ENCODE results near the gene FRMD3. TPM values are rescaled to one million over a fixed set of nuclear protein-coding genes. Genes with fewer than 3 reads are reported as not detected.

The FRMD3 gene
- total RNA-seq, 4 donors from 2014 or later: 15.9 to 28.6 (median 20.7) TPM

GRCh38 chr9:83410701-83411100, 127.5 kb downstream of the FRMD3 start:
- DNase-seq: peak; percentile 37 to 44
- Histone ChIP-seq H3K4me3 (replicated peaks in 1 of 3) (no peak overlapping the region), H3K9me3 (no peaks in the 10 kb centered on the region), H3K4me1 (no peaks in the 10 kb centered on the region), H3K36me3 (no peaks in the 10 kb centered on the region), H3K27me3 (no peaks in the 10 kb centered on the region), H3K27ac (no peak overlapping the region)
- intact Hi-C loops (cut with DNase I): no loop called here
- 58 to 63% methylated on average over 5 of the region's 5 CpGs for WGBS, 2 donors
- TF ChIP-seq, protein P1, sequence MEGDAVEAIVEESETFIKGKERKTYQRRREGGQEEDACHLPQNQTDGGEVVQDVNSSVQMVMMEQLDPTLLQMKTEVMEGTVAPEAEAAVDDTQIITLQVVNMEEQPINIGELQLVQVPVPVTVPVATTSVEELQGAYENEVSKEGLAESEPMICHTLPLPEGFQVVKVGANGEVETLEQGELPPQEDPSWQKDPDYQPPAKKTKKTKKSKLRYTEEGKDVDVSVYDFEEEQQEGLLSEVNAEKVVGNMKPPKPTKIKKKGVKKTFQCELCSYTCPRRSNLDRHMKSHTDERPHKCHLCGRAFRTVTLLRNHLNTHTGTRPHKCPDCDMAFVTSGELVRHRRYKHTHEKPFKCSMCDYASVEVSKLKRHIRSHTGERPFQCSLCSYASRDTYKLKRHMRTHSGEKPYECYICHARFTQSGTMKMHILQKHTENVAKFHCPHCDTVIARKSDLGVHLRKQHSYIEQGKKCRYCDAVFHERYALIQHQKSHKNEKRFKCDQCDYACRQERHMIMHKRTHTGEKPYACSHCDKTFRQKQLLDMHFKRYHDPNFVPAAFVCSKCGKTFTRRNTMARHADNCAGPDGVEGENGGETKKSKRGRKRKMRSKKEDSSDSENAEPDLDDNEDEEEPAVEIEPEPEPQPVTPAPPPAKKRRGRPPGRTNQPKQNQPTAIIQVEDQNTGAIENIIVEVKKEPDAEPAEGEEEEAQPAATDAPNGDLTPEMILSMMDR (IDR thresholded peaks at IDR 0.05): no peak
- TF ChIP-seq POLR2A (IDR thresholded peaks at IDR 0.05): no peak

DNA sequence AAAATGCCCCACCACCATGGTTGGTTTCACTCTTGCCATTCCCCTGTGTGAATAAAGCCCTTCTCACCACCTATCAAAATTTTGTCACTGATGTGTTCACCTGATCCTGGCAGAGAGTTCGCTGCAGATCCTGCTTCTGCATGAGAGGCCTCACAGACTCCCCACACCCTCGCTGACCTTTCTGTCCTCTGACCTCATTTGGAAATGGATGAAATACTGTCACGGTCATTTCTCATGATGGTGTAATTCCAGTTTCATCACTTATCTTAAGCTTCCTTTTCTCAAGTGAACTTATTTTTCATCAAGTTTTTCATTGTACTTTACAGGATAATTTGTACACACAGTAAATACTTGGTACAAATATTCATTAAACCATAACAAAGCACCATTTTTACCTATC, 131.3 kb downstream of the FRMD3 start:
- no peak overlapping the region for H3K4me3 ChIP-seq (replicated peaks in 1 of 3)
- intact Hi-C loops (cut with DNase I): no loop called here
- H3K4me1 ChIP-seq: no peaks in the 10 kb centered on the region
- H3K27ac ChIP-seq: no peak overlapping the region
- DNase-seq: no peak
- H3K27me3 ChIP-seq: no peaks in the 10 kb centered on the region
- TF ChIP-seq, protein P1 (IDR thresholded peaks at IDR 0.05): no peak
- no peak for TF ChIP-seq POLR2A (IDR thresholded peaks at IDR 0.05)
- H3K9me3 ChIP-seq: no peaks in the 10 kb centered on the region
- H3K36me3 ChIP-seq: no peaks in the 10 kb centered on the region
- WGBS, 2 donors: 92 to 97% methylated on average over 3 of the region's 3 CpGs

GRCh38 chr9:83405759-83406158, 132.4 kb downstream of the FRMD3 start:
- no peaks in the 10 kb centered on the region for H3K9me3 ChIP-seq
- H3K4me1 ChIP-seq: no peaks in the 10 kb centered on the region
- H3K27me3 ChIP-seq: no peaks in the 10 kb centered on the region
- no peak for TF ChIP-seq POLR2A (IDR thresholded peaks at IDR 0.05)
- TF ChIP-seq, protein P1 (IDR thresholded peaks at IDR 0.05): no peak
- no peak overlapping the region for H3K4me3 ChIP-seq (replicated peaks in 1 of 3)
- intact Hi-C loops (cut with DNase I): no loop called here
- no peak overlapping the region for H3K27ac ChIP-seq
- 83 to 87% methylated on average over 4 of the region's 4 CpGs for WGBS, 2 donors
- no peak for DNase-seq
- H3K36me3 ChIP-seq: no peaks in the 10 kb centered on the region

GRCh38 chr9:83403527-83404238, 134.5 kb downstream of the FRMD3 start:
- H3K36me3 ChIP-seq: no peaks in the 10 kb centered on the region
- 73 to 80% methylated on average over 10 of the region's 10 CpGs for WGBS, 2 donors
- no peaks in the 10 kb centered on the region for H3K4me1 ChIP-seq
- no peak overlapping the region for H3K27ac ChIP-seq
- intact Hi-C loops (cut with DNase I): no loop called here
- no peak for TF ChIP-seq POLR2A (IDR thresholded peaks at IDR 0.05)
- TF ChIP-seq, protein P1 (IDR thresholded peaks at IDR 0.05): no peak
- H3K4me3 ChIP-seq (replicated peaks in 1 of 3): no peak overlapping the region
- no peaks in the 10 kb centered on the region for H3K27me3 ChIP-seq
- DNase-seq: no peak
- no peaks in the 10 kb centered on the region for H3K9me3 ChIP-seq

DNA sequence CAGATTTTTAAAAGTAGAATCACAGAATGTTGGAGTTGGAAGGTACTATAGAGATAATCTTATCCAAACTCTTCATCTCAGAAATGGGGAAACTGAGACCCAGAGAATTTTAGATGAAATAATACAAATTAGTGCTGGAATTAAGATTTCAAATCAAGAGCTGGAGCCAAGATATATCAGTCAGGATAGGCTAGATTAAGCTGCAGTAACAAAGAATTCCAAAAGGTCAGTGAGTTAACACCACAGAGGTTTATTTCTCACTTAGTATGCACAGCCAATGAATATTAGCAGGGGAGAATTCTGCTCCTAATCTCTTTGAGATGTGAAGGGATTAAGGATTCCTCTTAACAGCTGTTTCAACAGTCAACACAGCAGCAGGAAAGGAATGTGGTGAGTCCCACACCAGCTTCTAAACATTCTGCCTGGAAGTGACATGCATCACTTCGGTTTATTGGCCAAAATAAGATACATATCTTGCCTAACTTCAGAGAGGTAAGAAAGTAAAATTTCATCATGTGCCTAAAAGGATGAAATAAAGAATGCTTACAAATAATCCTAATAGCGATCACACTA, 136.8 kb downstream of the FRMD3 start:
- H3K27me3 ChIP-seq: no peaks in the 10 kb centered on the region
- H3K4me1 ChIP-seq: no peaks in the 10 kb centered on the region
- no peaks in the 10 kb centered on the region for H3K36me3 ChIP-seq
- H3K4me3 ChIP-seq (replicated peaks in 1 of 3): no peak overlapping the region
- no peaks in the 10 kb centered on the region for H3K9me3 ChIP-seq
- no peak for DNase-seq
- TF ChIP-seq, protein P1 (IDR thresholded peaks at IDR 0.05): no peak
- TF ChIP-seq POLR2A (IDR thresholded peaks at IDR 0.05): no peak
- WGBS, 2 donors: 91 to 97% methylated on average over 2 of the region's 2 CpGs
- intact Hi-C loops (cut with DNase I): no loop called here
- no peak overlapping the region for H3K27ac ChIP-seq

Data from thyroid gland (tissue), 4 donors.